Measurements from ENCODE around the gene CYP19A1. TPM values are rescaled to one million over a fixed set of nuclear protein-coding genes. Genes with fewer than 3 reads are reported as not detected.

The CYP19A1 gene
- total RNA-seq, 1 experiment from 2014 or later: not detected

DNA sequence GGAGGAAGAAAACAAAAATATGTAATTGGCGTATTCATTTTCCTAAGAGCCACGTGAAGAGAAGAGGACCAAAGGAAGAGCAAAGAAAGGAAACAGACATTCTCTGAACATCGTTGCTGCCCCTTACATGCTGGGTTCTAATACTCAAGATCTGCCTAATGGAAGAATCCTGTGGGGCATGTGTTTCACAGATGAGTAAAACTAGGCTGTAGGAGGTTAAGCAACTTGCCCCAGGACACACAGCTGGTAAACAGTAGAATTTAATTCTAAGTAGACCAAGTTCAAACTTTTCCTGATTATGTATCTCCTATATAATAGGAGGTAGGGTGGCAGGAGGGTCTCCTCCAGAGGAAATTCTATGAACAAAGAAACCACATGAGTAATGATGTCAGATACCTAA lies 137.6 kb downstream of the CYP19A1 start:
- H3K4me3 ChIP-seq (replicated peaks in 1 of 2; ENCODE audit: low read depth in 1 of 2, low read length in 2 of 2): no peak overlapping the region
- no peak overlapping the region for H3K4me2 ChIP-seq (ENCODE audit: low read length)
- H3K9me3 ChIP-seq (ENCODE audit: control insufficient read depth in 1 of 2, insufficient read depth in 1 of 2, low read depth in 1 of 2, low read length in 2 of 2): no peaks in the 10 kb centered on the region
- RAD21 ChIA-PET (ENCODE audit: low non-redundant PET in 1 of 2, low total read pairs in 2 of 2, uncharacterized antibody in 2 of 2, unreplicated experiment in 2 of 2): no interaction called here
- peaks cover 0 to 3% of the 10 kb centered on the region in 2 experiments; a peak in 1 of 4 replicates for H3K4me1 ChIP-seq (ENCODE audit: control insufficient read depth in 1 of 2, insufficient read depth in 2 of 2, low read length in 2 of 2)
- H3K27ac ChIP-seq (ENCODE audit: low read depth, low read length): no peak overlapping the region
- no TSS peak for BruUV-seq (replicated peaks)
- ATAC-seq: no peak
- no peak overlapping the region for H3K9ac ChIP-seq (ENCODE audit: low read length)
- no peak for DNase-seq (ENCODE audit: low read depth, low spot score)
- H3K27me3 ChIP-seq (ENCODE audit: insufficient read depth, low read length): no peaks in the 10 kb centered on the region; the same call in 1 of the 2 replicates
- CTCF ChIA-PET: no interaction called here
- H2AFZ ChIP-seq (ENCODE audit: low read depth, low read length, poor library complexity, severe bottlenecking): no peak overlapping the region
- H3K9me2 ChIP-seq (ENCODE audit: insufficient read depth): no peaks in the 10 kb centered on the region
- intact Hi-C loops (cut with micrococcal nuclease): no loop called here
- POLR2A ChIA-PET: no interaction called here
- H3K36me3 ChIP-seq (ENCODE audit: control insufficient read depth in 1 of 2, insufficient read depth in 2 of 2, low read length in 2 of 2): no peaks in the 10 kb centered on the region
- TF ChIP-seq POLR2A (IDR thresholded peaks at IDR 0.05; ENCODE audit: borderline replicate concordance, extremely low read depth, insufficient read depth, insufficient read length) (no peak), ZNF274 (IDR thresholded peaks at IDR 0.05; ENCODE audit: low read depth, low read length) (no peak), ELF1 (IDR thresholded peaks at IDR 0.05; ENCODE audit: borderline replicate concordance, low read depth) (no peak), YY1 (IDR thresholded peaks at IDR 0.05; ENCODE audit: extremely low read depth, insufficient replicate concordance, low read depth, low read length) (no peak), SRF (IDR thresholded peaks at IDR 0.05; ENCODE audit: low read depth) (no peak), FOSL1 (IDR thresholded peaks at IDR 0.05; ENCODE audit: low read depth) (no peak), CBX3 (IDR thresholded peaks at IDR 0.05; ENCODE audit: low read depth) (no peak)
- H4K20me1 ChIP-seq (ENCODE audit: insufficient read depth): no peaks in the 10 kb centered on the region
- H3K79me2 ChIP-seq (ENCODE audit: insufficient read depth, low read length): no peaks in the 10 kb centered on the region

DNA sequence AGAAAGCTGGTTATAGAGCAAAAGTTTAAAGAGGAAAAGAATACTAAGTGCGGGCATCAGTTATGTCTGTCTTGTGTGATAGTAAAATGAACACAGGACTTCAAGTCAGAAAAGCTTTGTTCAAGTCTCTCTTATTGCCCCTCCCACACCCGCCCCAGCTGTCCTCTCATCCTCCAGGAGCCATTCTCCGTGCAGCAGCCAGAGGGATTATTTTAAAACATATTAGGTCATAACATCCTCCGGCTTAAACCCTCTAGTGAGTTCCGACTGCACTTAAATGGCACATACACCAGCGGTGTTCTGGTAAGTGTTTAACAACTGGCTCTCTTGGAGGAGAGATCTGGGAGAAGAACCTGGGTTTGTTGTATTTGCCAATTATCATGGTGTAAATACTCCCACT lies 138.9 kb downstream of the CYP19A1 start:
- no peak overlapping the region for H3K9ac ChIP-seq (ENCODE audit: low read length)
- H4K20me1 ChIP-seq (ENCODE audit: insufficient read depth): no peaks in the 10 kb centered on the region
- H3K4me1 ChIP-seq (ENCODE audit: control insufficient read depth in 1 of 2, insufficient read depth in 2 of 2, low read length in 2 of 2): peaks cover 0 to 3% of the 10 kb centered on the region in 2 experiments; a peak in 1 of 4 replicates
- intact Hi-C loops (cut with micrococcal nuclease): no loop called here
- H3K4me3 ChIP-seq (replicated peaks in 1 of 2; ENCODE audit: low read depth in 1 of 2, low read length in 2 of 2): no peak overlapping the region
- no peak overlapping the region for H3K4me2 ChIP-seq (ENCODE audit: low read length)
- ChIA-PET RAD21 (ENCODE audit: low non-redundant PET in 1 of 2, low total read pairs in 2 of 2, uncharacterized antibody in 2 of 2, unreplicated experiment in 2 of 2) (no interaction called here), CTCF (interaction anchor here (1.0 to 1.2 kb wide), 2 partner anchors 36 to 37 kb away, joined by 3 to 4 read pairs; no protein-coding TSS in a partner anchor), POLR2A (no interaction called here)
- no peak for DNase-seq (ENCODE audit: low read depth, low spot score)
- no peaks in the 10 kb centered on the region for H3K9me2 ChIP-seq (ENCODE audit: insufficient read depth)
- no TSS peak for BruUV-seq (replicated peaks)
- no peaks in the 10 kb centered on the region for H3K36me3 ChIP-seq (ENCODE audit: control insufficient read depth in 1 of 2, insufficient read depth in 2 of 2, low read length in 2 of 2)
- no peak overlapping the region for H3K27ac ChIP-seq (ENCODE audit: low read depth, low read length)
- no peaks in the 10 kb centered on the region for H3K9me3 ChIP-seq (ENCODE audit: control insufficient read depth in 1 of 2, insufficient read depth in 1 of 2, low read depth in 1 of 2, low read length in 2 of 2)
- TF ChIP-seq RAD21 (IDR thresholded peaks at IDR 0.05; ENCODE audit: low read depth) (no peak), EZH2phosphoT487 (IDR thresholded peaks at IDR 0.05; ENCODE audit: borderline replicate concordance) (no peak), EGR1 (IDR thresholded peaks at IDR 0.05; ENCODE audit: low read depth) (no peak), ZFX (IDR thresholded peaks at IDR 0.05) (no peak), TCF7L2 (IDR thresholded peaks at IDR 0.05; ENCODE audit: borderline replicate concordance, extremely low read depth, insufficient read depth, insufficient read length) (no peak), EZH2 (IDR thresholded peaks at IDR 0.05) (no peak), POLR2A (IDR thresholded peaks at IDR 0.05; ENCODE audit: borderline replicate concordance, extremely low read depth, insufficient read depth, insufficient read length) (no peak), ELF1 (IDR thresholded peaks at IDR 0.05; ENCODE audit: borderline replicate concordance, low read depth) (no peak), SIN3A (IDR thresholded peaks at IDR 0.05; ENCODE audit: low read depth) (no peak), CBX3 (IDR thresholded peaks at IDR 0.05; ENCODE audit: low read depth) (no peak), SRF (IDR thresholded peaks at IDR 0.05; ENCODE audit: low read depth) (no peak)
- H2AFZ ChIP-seq (ENCODE audit: low read depth, low read length, poor library complexity, severe bottlenecking): no peak overlapping the region
- no peaks in the 10 kb centered on the region; the same call in 1 of the 2 replicates for H3K27me3 ChIP-seq (ENCODE audit: insufficient read depth, low read length)
- ATAC-seq: no peak
- no peaks in the 10 kb centered on the region for H3K79me2 ChIP-seq (ENCODE audit: insufficient read depth, low read length)
